GM19240 (cell line): Measurements from ENCODE around the gene ZC3H8.

Experiments
- DNase-seq: peaks from one replicate; pipeline ENCODE4 v3.0.0; 2011; ENCODE audit warnings: low spot score; ENCODE audit not compliant: insufficient read length

Gene ZC3H8

DNA sequence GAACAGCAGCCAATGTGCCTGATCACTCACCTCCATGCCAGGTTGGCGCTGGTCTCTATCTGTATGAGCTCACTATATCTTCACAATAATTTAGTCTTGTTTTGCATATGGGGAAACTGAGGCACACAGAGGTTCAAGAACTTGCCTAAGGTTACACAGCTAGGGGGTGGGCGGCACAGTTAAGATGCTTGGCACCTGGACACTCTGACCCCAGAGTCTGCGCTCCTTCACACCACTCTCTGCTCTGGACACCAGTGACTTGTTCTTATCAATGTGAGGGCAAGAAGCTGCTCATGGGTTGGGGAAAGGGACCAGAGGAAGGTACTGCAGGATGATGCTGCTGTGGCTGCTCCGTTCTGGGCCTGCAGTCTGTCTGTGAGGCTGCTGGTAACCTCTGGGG is 89.5 kb downstream of the ZC3H8 start:
- DNase-seq, result no peak

DNA sequence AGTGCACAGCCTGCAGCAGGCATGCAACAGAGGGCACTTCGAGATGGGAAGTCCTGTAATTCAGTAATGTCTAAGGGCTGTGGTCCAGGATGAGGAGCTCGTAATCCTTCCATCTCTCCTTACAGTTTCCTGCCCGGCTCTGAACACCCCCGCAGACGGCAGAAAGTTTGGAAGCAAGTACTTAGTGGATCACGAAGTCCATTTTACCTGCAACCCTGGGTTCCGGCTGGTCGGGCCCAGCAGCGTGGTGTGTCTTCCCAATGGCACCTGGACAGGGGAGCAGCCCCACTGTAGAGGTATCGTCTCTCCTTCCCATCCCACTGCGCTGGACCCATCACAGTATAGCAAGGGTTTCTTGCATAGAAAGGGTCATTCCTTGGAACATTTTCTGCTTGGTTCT is 90.0 kb downstream of the ZC3H8 start:
- no peak for DNase-seq

DNA sequence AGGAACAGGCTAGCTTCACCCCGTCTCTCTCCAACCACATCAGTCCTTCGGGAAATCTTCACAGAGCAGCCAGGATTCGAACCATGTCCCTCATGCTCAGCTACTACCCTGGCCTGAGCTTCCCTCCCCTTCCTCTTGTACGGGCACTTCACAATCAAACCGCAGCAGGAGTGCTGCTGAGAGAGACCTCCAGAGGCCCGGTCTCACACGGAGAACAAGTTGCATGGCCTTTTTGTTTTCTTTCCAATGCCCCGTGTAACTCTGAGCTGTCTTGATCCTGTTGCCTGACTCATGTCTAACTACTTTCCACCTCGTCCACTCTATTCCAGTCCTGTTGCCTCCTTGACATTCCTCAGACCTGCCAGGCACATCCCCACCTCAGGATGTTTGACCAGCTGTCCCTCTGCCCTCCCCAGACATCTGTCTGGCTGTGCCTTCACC is 91.3 kb downstream of the ZC3H8 start:
- no peak for DNase-seq

DNA sequence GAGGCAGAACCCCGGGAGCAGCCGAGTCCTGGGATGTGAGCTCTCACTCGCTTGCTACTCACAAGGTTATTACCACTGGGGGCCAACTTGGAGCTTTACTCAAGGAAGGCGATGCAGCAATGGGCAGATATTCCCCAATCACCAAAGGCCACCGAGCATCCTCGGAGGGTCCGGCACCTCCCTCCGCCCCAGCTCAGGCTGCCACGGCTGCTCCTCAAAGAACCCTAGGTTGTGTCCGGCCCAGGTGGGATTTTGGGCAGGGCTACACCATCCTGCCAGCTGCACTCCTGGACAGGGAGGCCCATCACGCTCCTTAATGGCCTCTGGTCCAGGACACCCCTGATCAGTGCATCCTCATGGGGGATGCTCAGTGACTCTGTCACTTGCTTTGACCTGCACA is 91.9 kb downstream of the ZC3H8 start:
- DNase-seq, result no peak

DNA sequence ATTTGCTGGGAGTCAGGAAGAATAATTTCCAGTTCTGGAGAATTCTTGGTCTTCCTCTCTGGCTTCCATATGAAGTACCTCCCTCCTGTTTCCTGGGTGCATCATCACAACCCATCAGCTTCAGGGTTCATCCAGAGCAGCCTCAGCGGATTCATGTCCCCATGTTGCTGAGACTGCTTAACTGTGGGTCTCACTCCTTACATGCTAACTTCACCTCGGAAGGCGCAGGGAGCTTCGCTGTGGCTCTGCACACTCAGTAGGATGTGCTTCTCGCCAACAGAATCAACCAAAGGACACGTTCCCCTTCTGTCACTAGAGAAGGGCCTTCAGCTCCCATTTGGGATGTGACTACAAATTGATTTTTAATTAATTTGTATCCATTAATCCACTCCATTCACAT is 92.5 kb downstream of the ZC3H8 start:
- DNase-seq, result no peak
